22Rv1 (cell line): ENCODE data around the gene MINDY3.
A peak's percentile ranks its signal among the peaks of the same experiment; 100 is the strongest.

ENCODE experiments used
- H3K27ac ChIP-seq: fragments of 450-650 bp; 2 replicates; pipeline ENCODE4 v1.5.1; 2017
- CTCF ChIP-seq: fragments of 450-650 bp; IDR thresholded peaks from 2 replicates; pipeline ENCODE4 v1.5.1; 2017; ENCODE audit warnings: mild to moderate bottlenecking
- ZFX ChIP-seq: fragments of 450-650 bp; IDR thresholded peaks from 2 replicates; pipeline ENCODE4 v1.6.1; 2017; ENCODE audit warnings: antibody characterized with exemption, borderline replicate concordance

The MINDY3 gene

GRCh38 chr10:15843695-15844094, 16.6 kb downstream of the MINDY3 start:
- H3K27ac ChIP-seq, result no peak overlapping the region
- TF ChIP-seq CTCF (no peak), ZFX (no peak)

GRCh38 chr10:15842556-15843169, 17.6 kb downstream of the MINDY3 start:
- H3K27ac ChIP-seq, result no peak overlapping the region
- no peak for TF ChIP-seq CTCF
- TF ChIP-seq ZFX, result no peak

- TF ChIP-seq ZFX (no peak), CTCF (no peak)
- no peak overlapping the region for H3K27ac ChIP-seq
These were observed 18.6 kb downstream of the MINDY3 start for GRCh38 chr10:15841696-15842095.

- no peak for TF ChIP-seq CTCF
- no peak for TF ChIP-seq ZFX
These were observed 23.5 kb downstream of the MINDY3 start for GRCh38 chr10:15836807-15837206.

GRCh38 chr10:15829495-15829894, 30.8 kb downstream of the MINDY3 start:
- no peak overlapping the region for H3K27ac ChIP-seq
- TF ChIP-seq ZFX (no peak), CTCF (no peak)

More at GRCh38 chr10:15836807-15837206, 23.5 kb downstream of the MINDY3 start:
- no peak overlapping the region for H3K27ac ChIP-seq

- TF ChIP-seq CTCF (peak; percentile 68), ZFX (no peak)
- no peak overlapping the region for H3K27ac ChIP-seq
These were observed 35.8 kb downstream of the MINDY3 start for GRCh38 chr10:15824498-15824897.

- H3K27ac ChIP-seq, result no peak overlapping the region
- TF ChIP-seq CTCF (no peak), ZFX (no peak)
These were observed 38.2 kb downstream of the MINDY3 start for GRCh38 chr10:15822131-15822530.
